ENCODE measurements around the gene KRTAP20-1. TPM values are rescaled to one million over a fixed set of nuclear protein-coding genes. Genes with fewer than 3 reads are reported as not detected.

KRTAP20-1 gene
- polyA plus RNA-seq, 1 of the 3 experiments (the other 2 are of a cell fraction): not detected

DNA sequence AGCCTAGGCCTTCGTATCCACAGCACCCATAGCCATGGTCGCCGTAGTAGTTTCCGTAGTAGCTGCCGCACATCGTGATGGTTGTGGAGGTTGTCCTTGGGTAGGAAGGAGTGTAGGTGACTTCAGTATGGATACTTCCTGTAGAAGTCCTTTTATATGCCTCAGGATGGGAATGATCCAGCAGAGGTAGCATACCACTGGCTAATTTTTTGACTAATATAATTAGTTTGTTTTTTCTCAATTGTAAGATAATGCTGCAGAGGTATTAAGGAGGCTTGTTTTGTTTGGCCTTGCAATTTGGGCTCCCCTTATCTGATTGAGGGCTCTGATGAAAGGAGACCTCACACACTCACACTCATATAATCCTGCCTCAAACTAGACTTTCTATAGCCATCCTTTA lies 17.4 kb upstream of the KRTAP20-1 start, which contains the start of gene KRTAP6-2:
Gene KRTAP6-2, minus strand, starts transcription at position 101 of the 400 bp plus-strand sequence. Its CDS starts 28 bp downstream, at position 73.
- TF ChIP-seq MEF2A (IDR thresholded peaks at IDR 0.05; ENCODE audit: borderline replicate concordance, low read depth): no peak
- TF ChIP-seq, protein P1, sequence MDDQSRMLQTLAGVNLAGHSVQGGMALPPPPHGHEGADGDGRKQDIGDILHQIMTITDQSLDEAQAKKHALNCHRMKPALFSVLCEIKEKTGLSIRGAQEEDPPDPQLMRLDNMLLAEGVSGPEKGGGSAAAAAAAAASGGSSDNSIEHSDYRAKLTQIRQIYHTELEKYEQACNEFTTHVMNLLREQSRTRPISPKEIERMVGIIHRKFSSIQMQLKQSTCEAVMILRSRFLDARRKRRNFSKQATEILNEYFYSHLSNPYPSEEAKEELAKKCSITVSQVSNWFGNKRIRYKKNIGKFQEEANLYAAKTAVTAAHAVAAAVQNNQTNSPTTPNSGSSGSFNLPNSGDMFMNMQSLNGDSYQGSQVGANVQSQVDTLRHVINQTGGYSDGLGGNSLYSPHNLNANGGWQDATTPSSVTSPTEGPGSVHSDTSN (IDR thresholded peaks at IDR 0.05): no peak
- Histone ChIP-seq H3F3A (replicated peaks; ENCODE audit: insufficient read depth) (no peaks in the 10 kb centered on the region), H3K9me2 (no peaks in the 10 kb centered on the region), H3K36me3 (replicated peaks in 1 of 2; ENCODE audit: control insufficient read depth in 1 of 2, insufficient read depth in 2 of 2, low read length in 1 of 2) (no peaks in the 10 kb centered on the region), H3K27me3 (ENCODE audit: insufficient read depth) (no peaks in the 10 kb centered on the region), H3K4me1 (ENCODE audit: control insufficient read depth in 1 of 2, insufficient read depth in 2 of 2, low read depth in 1 of 2, low read length in 1 of 2) (no peaks in the 10 kb centered on the region), H3K79me2 (ENCODE audit: insufficient read depth) (no peaks in the 10 kb centered on the region), H3K9me3 (no peaks in the 10 kb centered on the region), H3K9ac (no peak within 1 kb of the TSS), H3K27ac (ENCODE audit: low read depth in 2 of 2, low read length in 1 of 2) (no peak within 1 kb of the TSS), H4K20me1 (ENCODE audit: insufficient read depth) (no peaks in the 10 kb centered on the region), H2AFZ (ENCODE audit: low read depth) (no peak within 1 kb of the TSS), H3K4me2 (no peak within 1 kb of the TSS), H3K4me3 (ENCODE audit: low read depth in 2 of 2, low read length in 1 of 2) (no peak within 1 kb of the TSS)
- ChIA-PET CTCF (no interaction called here), POLR2A (no interaction called here)
- DNase-seq: no peak
- no CpG with 5 or more reads among the region's 6 CpGs for WGBS (ENCODE audit: low lambda C conversion rate)

DNA sequence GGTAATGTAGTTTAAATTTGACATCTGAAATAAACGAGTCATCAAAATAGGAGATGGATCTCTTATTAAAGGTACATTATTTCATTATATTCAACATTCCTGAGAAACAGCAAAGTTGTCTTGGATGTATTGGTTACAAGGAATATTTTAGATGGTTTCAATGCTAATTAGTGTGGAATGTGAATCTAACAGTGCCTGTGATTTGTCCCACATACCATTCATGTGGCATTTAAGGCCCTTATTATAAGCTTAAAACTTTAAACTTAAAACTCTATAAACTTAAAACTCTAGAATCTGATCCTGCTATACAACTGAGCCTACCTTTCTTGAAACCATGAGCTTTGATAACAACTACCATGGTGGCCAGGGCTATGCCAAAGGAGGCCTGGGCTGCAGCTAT lies 15.4 kb upstream of the KRTAP20-1 start, which contains the start of gene KRTAP22-1:
Gene KRTAP22-1, plus strand, starts transcription at position 301 of the 400 bp plus-strand sequence.
- ChIA-PET POLR2A (no interaction called here), CTCF (interaction anchor here (0.6 to 1.0 kb wide), 2 partner anchors 9 to 48 kb away, joined by 3 read pairs; no protein-coding TSS in a partner anchor)
- no peak within 1 kb of the TSS for H3K4me2 ChIP-seq
- no peak within 1 kb of the TSS for H3K4me3 ChIP-seq (ENCODE audit: low read depth in 2 of 2, low read length in 1 of 2)
- H3K9me3 ChIP-seq: no peaks in the 10 kb centered on the region
- no peaks in the 10 kb centered on the region for H3K36me3 ChIP-seq (replicated peaks in 1 of 2; ENCODE audit: control insufficient read depth in 1 of 2, insufficient read depth in 2 of 2, low read length in 1 of 2)
- H3K79me2 ChIP-seq (ENCODE audit: insufficient read depth): no peaks in the 10 kb centered on the region
- no peaks in the 10 kb centered on the region for H3F3A ChIP-seq (replicated peaks; ENCODE audit: insufficient read depth)
- 4% methylated on average over 1 of the region's 1 CpG for WGBS (ENCODE audit: low lambda C conversion rate)
- H3K27ac ChIP-seq (ENCODE audit: low read depth in 2 of 2, low read length in 1 of 2): no peak within 1 kb of the TSS
- no peak for DNase-seq
- H3K9me2 ChIP-seq: no peaks in the 10 kb centered on the region
- H3K9ac ChIP-seq: no peak within 1 kb of the TSS
- H2AFZ ChIP-seq (ENCODE audit: low read depth): no peak within 1 kb of the TSS
- TF ChIP-seq, protein P2, sequence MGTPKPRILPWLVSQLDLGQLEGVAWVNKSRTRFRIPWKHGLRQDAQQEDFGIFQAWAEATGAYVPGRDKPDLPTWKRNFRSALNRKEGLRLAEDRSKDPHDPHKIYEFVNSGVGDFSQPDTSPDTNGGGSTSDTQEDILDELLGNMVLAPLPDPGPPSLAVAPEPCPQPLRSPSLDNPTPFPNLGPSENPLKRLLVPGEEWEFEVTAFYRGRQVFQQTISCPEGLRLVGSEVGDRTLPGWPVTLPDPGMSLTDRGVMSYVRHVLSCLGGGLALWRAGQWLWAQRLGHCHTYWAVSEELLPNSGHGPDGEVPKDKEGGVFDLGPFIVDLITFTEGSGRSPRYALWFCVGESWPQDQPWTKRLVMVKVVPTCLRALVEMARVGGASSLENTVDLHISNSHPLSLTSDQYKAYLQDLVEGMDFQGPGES (IDR thresholded peaks at IDR 0.05; ENCODE audit: low read depth, low read length): no peak
- TF ChIP-seq, protein P1 (IDR thresholded peaks at IDR 0.05): no peak
- no peak for TF ChIP-seq GABPA (IDR thresholded peaks at IDR 0.05; ENCODE audit: low read depth)
- TF ChIP-seq, protein P3, sequence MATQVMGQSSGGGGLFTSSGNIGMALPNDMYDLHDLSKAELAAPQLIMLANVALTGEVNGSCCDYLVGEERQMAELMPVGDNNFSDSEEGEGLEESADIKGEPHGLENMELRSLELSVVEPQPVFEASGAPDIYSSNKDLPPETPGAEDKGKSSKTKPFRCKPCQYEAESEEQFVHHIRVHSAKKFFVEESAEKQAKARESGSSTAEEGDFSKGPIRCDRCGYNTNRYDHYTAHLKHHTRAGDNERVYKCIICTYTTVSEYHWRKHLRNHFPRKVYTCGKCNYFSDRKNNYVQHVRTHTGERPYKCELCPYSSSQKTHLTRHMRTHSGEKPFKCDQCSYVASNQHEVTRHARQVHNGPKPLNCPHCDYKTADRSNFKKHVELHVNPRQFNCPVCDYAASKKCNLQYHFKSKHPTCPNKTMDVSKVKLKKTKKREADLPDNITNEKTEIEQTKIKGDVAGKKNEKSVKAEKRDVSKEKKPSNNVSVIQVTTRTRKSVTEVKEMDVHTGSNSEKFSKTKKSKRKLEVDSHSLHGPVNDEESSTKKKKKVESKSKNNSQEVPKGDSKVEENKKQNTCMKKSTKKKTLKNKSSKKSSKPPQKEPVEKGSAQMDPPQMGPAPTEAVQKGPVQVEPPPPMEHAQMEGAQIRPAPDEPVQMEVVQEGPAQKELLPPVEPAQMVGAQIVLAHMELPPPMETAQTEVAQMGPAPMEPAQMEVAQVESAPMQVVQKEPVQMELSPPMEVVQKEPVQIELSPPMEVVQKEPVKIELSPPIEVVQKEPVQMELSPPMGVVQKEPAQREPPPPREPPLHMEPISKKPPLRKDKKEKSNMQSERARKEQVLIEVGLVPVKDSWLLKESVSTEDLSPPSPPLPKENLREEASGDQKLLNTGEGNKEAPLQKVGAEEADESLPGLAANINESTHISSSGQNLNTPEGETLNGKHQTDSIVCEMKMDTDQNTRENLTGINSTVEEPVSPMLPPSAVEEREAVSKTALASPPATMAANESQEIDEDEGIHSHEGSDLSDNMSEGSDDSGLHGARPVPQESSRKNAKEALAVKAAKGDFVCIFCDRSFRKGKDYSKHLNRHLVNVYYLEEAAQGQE (IDR thresholded peaks at IDR 0.05; ENCODE audit: low read depth, low read length): no peak
- TF ChIP-seq NFIC (IDR thresholded peaks at IDR 0.05; ENCODE audit: borderline replicate concordance): no peak
- TF ChIP-seq TCF12 (IDR thresholded peaks at IDR 0.05): no peak
- no peak for TF ChIP-seq MXI1 (IDR thresholded peaks at IDR 0.05; ENCODE audit: low read depth, low read length)
- TF ChIP-seq ELF1 (IDR thresholded peaks at IDR 0.05): no peak
- TF ChIP-seq ZBTB33 (IDR thresholded peaks at IDR 0.05; ENCODE audit: borderline replicate concordance, low read depth): no peak
- no peak for TF ChIP-seq FOXM1 (IDR thresholded peaks at IDR 0.05; ENCODE audit: low read depth)
- TF ChIP-seq FOXJ3 (CRISPR knock-in tag; IDR thresholded peaks at IDR 0.05): no peak
- TF ChIP-seq RXRA (IDR thresholded peaks at IDR 0.05; ENCODE audit: borderline replicate concordance, low read depth): no peak
- no peak for TF ChIP-seq TAF1 (IDR thresholded peaks at IDR 0.05; ENCODE audit: borderline replicate concordance, low read depth, low read length)
- no peak for TF ChIP-seq SMC3 (IDR thresholded peaks at IDR 0.05; ENCODE audit: low read depth, low read length)
- no peak for TF ChIP-seq RFX5 (IDR thresholded peaks at IDR 0.05; ENCODE audit: low read length)
- no peak for TF ChIP-seq USF2 (IDR thresholded peaks at IDR 0.05; ENCODE audit: borderline replicate concordance, low read depth, low read length)
- no peaks in the 10 kb centered on the region for H3K27me3 ChIP-seq (ENCODE audit: insufficient read depth)
- no peaks in the 10 kb centered on the region for H4K20me1 ChIP-seq (ENCODE audit: insufficient read depth)
- no peaks in the 10 kb centered on the region for H3K4me1 ChIP-seq (ENCODE audit: control insufficient read depth in 1 of 2, insufficient read depth in 2 of 2, low read depth in 1 of 2, low read length in 1 of 2)

Measured in SK-N-SH (cell line).